Mesodermal cell (in vitro differentiated cells): ENCODE results near the gene CACNA2D2. TPM values are rescaled to one million over a fixed set of nuclear protein-coding genes. Genes with fewer than 3 reads are reported as not detected.

ENCODE experiments used
- H3K27ac ChIP-seq: 2 replicates; pipeline ENCODE4 v1.7.0; 2013; ENCODE audit warnings: mild to moderate bottlenecking, low read depth, low read length, moderate library complexity; ENCODE audit not compliant: severe bottlenecking
- H3K36me3 ChIP-seq: 2 replicates; pipeline ENCODE4 v1.7.1; 2013; ENCODE audit warnings: mild to moderate bottlenecking, low read length, moderate library complexity; ENCODE audit not compliant: control insufficient read depth, insufficient read depth
- H3K4me1 ChIP-seq: one replicate; pipeline ENCODE4 v1.7.1; 2013; ENCODE audit warnings: mild to moderate bottlenecking, low read length; ENCODE audit not compliant: insufficient read depth, control insufficient read depth, poor library complexity, severe bottlenecking
- H3K4me3 ChIP-seq: 2 replicates; pipeline ENCODE4 v1.7.0; 2013; ENCODE audit warnings: low read length, control low read depth, mild to moderate bottlenecking; ENCODE audit not compliant: insufficient read depth, poor library complexity, severe bottlenecking; ENCODE audit errors: extremely low read depth
- H3K9me3 ChIP-seq: 2 replicates; pipeline ENCODE4 v1.7.1; 2013; ENCODE audit warnings: mild to moderate bottlenecking, low read length, moderate library complexity; ENCODE audit not compliant: control insufficient read depth
- WGBS, 2 experiments: methylation state at CpG; one replicate each; pipeline ENCODE4 v1.1.5; 2013; ENCODE audit warnings: missing lambda C conversion rate in 2 of 2; ENCODE audit not compliant: insufficient coverage in 2 of 2; 5-methylcytosine and 5-hydroxymethylcytosine counted together
- polyA plus RNA-seq, 2 experiments: library from polyadenylated mRNA; stranded (reverse); fragments of 50-300 nt; gene quantifications; one replicate each; pipeline ENCODE4 v1.2.3, GENCODE V29; 2013

CACNA2D2 gene
- 7.3 TPM for polyA plus RNA-seq (2013, experiment 1 of 2)
- 6.3 TPM for polyA plus RNA-seq (2013, experiment 2 of 2)

DNA sequence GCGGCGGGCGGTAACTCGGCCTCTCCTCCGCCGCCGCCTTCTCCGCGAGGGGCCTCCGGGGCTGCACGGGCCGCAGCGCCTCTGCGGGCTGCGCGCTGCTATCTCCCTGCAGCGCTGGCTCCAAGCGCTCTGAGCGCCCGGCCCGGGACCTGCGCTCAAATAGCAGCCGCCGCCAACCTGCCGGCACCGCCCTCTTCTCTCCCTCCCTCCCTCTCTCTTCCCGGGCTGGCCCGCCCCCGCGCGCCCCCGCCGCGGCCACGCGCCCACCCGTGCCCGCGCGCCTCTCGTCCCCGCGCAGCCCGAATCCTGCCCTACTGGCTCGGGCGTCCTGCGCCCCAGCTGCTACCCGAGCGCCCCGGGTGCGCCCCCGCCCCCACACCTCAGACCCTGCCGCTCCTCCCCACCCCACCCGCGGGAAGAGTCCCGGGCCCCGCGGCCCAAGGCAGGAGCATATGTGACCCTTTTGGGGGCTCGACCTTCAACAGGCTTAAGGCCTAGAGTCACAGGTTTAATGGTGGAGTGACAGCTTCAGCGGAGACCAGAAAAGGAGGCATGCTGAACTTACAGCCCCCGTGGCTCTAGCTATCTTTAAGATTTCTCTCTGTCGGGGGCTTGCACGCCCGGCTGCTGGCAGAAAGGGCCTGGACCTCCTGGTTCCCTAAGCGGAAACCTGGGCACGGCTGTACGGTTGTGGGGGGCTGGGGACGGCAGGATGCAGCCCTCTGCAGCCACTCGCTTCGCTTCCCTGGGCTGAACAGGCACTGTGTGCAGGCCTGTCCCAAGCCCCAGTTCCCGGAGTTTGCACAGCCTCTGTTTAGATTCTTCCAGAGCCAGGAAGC lies at the start of gene CACNA2D2:
Gene CACNA2D2 (minus strand): TSS at position 131 of the 839 bp plus-strand sequence. CDS start 211 bp downstream, outside the sequence.
- H3K4me1 ChIP-seq: peaks cover 4% of the 10 kb centered on the region
- H3K4me3 ChIP-seq: peak within 1 kb of the TSS; percentile 58
- no peaks in the 10 kb centered on the region for H3K9me3 ChIP-seq
- H3K27ac ChIP-seq: no peak within 1 kb of the TSS
- H3K36me3 ChIP-seq: no peaks in the 10 kb centered on the region
- WGBS, 2 experiments: 27 to 36% methylated on average over 19 to 25 of the region's 71 CpGs

DNA sequence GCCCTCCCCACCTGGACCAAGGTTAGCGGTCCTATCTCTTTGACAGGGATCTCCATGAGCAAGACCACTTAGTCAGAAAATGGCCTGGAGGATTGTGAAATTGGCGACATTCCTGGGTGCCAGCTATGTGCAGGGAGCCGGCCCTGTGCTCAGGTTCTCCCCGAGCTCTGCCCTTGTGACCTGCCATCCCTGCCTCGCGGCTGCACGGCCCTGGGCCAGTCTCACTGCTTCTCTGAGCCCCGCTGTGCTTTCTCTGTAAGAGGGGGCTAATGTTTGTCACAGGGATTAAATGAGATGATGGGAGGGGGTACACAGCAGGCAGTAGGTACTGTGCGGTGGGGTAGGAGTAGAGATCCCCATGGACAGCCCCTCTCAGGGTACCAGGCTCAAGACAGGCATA lies 49.2 kb upstream of the CACNA2D2 start:
- Histone ChIP-seq H3K4me3 (no peak overlapping the region), H3K9me3 (no peaks in the 10 kb centered on the region), H3K36me3 (no peaks in the 10 kb centered on the region), H3K4me1 (peaks cover 2% of the 10 kb centered on the region), H3K27ac (no peak overlapping the region)
- WGBS, 2 experiments: 90 to 95% methylated on average over 8 to 9 of the region's 9 CpGs

DNA sequence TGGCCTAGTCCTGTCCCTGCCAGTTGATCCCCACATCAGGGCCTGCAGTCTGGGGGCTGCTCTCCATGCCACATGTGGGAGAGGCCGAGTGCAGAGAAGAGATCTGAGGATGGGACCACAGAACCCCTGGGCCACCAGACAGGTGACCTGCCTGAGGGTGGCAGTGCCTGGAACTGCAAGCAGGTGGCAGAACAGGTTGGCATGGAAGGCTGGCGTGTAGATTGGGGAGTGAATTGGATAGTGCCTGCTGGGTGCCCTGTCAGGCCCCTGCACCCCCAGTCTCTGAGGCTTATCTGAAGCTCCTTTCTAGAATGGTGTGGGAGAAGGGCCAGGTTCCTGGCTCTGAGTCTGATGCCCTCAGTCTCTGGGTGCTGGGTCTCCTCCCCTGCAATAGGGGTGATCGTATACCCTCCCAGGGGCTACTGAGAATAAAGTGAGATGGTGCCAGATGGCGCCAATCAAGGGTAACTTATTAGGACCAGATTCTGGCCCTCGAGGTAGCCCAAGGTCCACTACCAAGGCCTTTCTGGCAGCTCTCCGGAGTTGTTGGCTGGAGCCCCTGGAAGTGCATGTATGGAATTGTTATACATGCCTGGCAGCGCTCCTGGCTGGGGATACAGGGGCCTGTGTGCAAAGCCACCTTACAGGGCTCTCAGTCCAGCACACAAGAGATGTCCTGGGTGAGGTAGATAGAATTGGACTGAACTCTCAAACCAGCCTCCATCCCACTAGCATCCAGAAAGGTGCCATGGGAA lies 48.4 kb upstream of the CACNA2D2 start:
- Histone ChIP-seq H3K9me3 (no peaks in the 10 kb centered on the region), H3K27ac (no peak overlapping the region), H3K4me3 (no peak overlapping the region), H3K4me1 (peaks cover 2% of the 10 kb centered on the region), H3K36me3 (no peaks in the 10 kb centered on the region)
- WGBS, 2 experiments: 85 to 94% methylated on average over 3 to 7 of the region's 7 CpGs

DNA sequence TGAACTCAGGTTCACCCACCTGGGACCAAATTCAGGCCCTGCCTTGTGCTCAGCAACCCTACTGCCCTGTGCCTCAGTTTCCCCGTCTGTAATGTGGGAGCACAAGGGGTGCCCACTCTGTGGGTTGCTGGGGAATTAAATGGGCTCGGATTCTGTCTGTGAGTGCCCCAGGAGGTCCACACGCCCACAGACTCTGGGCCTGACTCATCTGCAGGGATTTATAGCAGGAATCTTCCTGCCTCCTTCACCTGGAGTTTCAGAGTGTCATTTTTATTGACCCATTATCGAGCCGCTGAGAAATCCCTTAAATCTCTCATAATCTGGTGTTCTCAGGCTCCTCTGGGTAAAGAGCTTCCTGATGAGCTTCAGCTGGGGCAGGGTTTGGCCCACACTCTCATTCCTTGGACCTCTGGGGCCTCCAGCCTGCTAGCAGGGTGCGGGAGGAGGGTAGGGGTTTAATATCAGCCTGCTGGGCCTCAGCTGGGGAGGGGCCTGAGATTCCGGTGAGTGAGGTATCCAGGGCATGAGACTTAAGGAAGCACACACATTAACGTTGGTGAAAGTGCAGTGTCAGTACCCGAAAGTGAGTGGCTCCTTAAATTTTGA lies 47.7 kb upstream of the CACNA2D2 start:
- Histone ChIP-seq H3K4me3 (no peak overlapping the region), H3K36me3 (no peaks in the 10 kb centered on the region), H3K9me3 (no peaks in the 10 kb centered on the region), H3K4me1 (peaks cover 2% of the 10 kb centered on the region), H3K27ac (no peak overlapping the region)
- WGBS, 2 experiments: 68 to 78% methylated on average over 7 to 9 of the region's 9 CpGs

DNA sequence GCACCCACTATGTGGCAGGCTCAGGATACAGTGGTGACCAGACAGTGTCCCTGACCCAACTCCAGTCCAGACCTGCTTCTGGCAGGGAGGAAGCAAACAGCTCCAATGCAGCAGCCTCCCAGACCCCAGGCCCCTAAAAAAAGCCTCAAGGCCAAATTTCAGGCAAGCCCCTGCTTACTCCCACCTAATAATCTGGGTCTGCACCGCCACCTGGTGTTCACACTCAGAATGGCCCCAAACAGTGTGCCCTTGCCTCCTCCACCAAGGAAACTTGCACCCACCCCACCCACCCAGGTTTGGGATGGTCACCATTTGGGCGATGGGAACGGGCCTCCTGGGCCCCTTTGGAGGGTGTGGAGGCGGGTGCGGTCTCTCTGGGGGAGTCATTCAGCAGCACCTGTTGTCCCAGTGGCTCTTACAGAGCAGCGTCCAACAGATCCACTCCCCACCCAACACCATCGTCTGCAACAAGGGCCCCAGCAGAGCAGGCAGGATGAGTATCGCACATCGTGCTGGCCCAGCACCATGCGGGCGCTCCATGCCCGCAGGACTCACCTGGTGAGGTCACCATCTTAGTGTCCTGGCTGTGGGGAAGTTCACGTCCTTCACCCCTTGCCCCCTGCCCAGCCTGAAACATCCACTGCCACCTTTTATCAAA lies 46.8 kb upstream of the CACNA2D2 start:
- WGBS, 2 experiments: 67 to 75% methylated on average over 7 to 9 of the region's 13 CpGs
- Histone ChIP-seq H3K4me3 (no peak overlapping the region), H3K27ac (no peak overlapping the region), H3K4me1 (peaks cover 2% of the 10 kb centered on the region), H3K9me3 (no peaks in the 10 kb centered on the region), H3K36me3 (no peaks in the 10 kb centered on the region)

DNA sequence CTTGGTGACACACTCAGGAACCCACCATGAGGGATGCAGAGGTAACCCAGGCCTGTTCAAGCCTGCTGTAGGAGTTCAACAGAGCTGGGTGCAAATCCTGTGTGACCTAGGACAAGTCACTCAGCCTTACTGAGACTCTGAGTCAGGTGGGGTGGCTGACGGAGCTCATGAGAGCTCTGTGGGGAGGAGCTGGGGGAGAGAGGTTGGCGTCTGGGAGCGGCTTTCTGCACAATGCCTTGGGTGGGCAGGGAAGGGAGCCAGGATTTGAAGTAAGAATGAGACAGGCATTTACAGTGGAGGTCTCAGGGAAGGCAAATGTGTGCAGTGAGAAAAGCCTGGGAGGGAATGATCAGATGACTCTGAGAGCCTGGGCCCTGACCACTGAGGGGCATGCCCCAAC lies 45.8 kb upstream of the CACNA2D2 start:
- Histone ChIP-seq H3K4me1 (peaks cover 2% of the 10 kb centered on the region), H3K4me3 (no peak overlapping the region), H3K27ac (no peak overlapping the region), H3K36me3 (no peaks in the 10 kb centered on the region), H3K9me3 (no peaks in the 10 kb centered on the region)
- WGBS, 2 experiments: 75 to 93% methylated on average over 3 of the region's 3 CpGs

DNA sequence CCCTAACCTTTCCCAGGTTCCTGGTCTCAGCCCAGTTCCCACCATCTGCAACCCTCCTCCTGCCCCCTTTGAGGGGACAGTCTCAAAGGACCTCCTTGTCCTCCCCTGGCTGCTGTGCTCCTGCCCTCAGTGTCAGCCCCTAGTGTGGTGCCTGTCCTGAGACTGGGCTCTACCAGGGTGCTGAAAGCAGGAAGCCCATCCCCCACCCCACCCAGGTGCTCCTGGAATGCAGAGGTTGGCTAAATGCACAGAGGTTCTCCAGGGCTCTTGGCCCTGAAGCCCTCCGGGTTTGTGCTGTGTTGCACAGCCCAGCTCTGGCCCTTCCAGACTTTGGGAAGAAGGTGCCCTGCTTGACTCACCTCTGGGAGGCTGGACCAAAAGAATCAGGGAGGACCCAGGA lies 42.3 kb upstream of the CACNA2D2 start:
- Histone ChIP-seq H3K4me1 (no peaks in the 10 kb centered on the region), H3K9me3 (no peaks in the 10 kb centered on the region), H3K36me3 (no peaks in the 10 kb centered on the region), H3K4me3 (no peak overlapping the region), H3K27ac (no peak overlapping the region)
- 64 to 88% methylated on average over 1 of the region's 1 CpG for WGBS, 2 experiments

DNA sequence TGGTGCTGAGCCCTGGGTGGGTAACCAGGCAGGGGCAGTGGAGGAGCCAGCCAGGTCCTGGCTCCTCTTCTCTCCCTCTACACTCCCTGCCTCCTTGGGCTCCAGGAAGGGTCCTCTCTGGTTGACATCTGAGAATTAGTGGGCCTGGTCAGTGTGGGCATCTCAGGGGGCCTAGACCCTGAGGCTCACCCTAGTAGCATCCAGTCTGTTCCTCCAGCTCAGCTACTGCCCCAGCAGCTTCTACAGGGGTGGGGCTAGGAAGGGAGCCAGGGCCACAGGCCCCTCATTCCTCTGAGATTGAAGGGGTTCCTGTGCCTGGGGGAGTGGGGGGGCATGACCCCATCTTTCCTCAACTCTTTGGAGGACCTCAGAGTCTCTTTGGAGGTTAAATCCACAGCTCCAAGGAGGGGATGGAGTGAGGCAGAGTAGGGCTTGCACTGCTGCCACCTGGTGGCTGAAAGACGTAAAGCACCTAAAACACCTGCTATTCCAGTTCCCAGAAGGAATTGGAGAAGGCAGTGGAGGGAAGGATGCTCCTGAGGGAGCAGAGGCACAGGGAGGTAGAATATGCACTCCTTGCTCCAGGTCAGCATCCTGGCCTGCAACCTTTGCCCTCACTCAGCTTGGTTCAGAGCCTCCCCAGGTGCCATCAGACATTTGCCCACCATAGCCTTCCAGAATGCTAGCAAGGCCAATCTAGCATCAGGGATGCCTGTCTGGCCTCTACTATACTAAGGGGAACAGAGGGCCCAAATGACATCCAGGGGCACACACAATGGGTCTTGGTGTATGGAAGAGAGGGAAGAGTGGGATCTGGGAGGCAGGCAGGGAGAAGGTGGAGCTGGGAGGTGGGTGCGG lies 39.0 kb upstream of the CACNA2D2 start:
- WGBS, 2 experiments: 0 to 50% methylated on average over 1 to 2 of the region's 2 CpGs
- H3K9me3 ChIP-seq: no peaks in the 10 kb centered on the region
- H3K4me1 ChIP-seq: peaks cover 5% of the 10 kb centered on the region
- no peak overlapping the region for H3K27ac ChIP-seq
- no peak overlapping the region for H3K4me3 ChIP-seq
- no peaks in the 10 kb centered on the region for H3K36me3 ChIP-seq

DNA sequence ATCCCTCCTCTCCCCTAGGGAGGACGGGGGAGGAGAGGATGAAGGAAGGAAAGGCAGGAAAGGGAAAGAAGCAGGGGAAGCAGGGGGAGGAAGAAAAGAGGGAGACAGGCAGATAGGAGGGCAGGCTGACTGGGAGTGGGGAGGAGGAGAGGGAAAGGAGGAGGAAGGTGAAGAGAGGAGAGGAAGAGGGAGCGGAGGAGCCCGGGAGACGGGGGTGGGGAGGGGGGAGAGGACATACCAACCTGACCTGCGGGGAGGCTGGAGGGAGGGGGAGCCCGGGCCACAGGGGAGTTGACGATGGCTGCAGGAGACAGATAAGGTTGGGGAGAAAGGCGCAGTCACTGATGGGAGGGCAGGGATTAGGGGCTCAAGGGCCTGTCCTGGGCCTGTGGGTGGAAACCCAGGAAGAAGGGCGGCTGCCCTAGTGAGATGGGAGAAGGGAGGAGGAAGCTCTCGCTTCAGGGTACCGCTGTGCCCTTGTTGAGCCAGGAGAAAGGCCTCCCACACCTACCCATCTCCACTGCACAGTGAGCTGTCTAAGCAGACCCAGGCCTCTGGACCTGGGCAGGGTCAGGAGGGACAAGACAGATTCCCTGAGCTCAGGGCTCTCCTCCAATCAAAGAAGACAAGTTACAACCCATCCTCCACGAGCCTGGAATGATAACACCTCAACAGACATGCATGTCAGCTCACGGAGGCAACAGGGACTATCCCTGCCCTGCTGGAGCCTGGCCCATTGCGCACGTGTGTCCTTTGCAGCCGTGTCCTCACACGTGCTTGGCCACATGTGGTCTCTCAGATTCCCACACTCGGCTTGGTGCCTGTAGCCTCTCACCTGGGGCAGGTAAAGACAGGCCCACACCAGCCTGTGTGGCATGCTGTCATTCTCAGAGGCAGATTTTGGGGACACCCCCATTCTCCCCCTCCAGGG lies 36.2 kb upstream of the CACNA2D2 start:
- Histone ChIP-seq H3K4me3 (no peak overlapping the region), H3K27ac (no peak overlapping the region), H3K4me1 (peaks cover 9% of the 10 kb centered on the region), H3K9me3 (no peaks in the 10 kb centered on the region), H3K36me3 (no peaks in the 10 kb centered on the region)
- WGBS, 2 experiments: 51 to 70% methylated on average over 8 to 14 of the region's 18 CpGs
